Spleen (tissue), 7 donors: Measurements from ENCODE around the gene CLDN11.

ENCODE experiments used
- CTCF ChIP-seq, 11 experiments: fragments of 200-600 bp in 7 of 11; fragments of 450-650 bp in 4 of 11; sonication (generic) in 4 of 11; IDR thresholded peaks in 8 of 11; conservative IDR thresholded peaks in 3 of 11; 1 replicate in 7 of 11; 2 replicates in 4 of 11; pipeline versions ENCODE4 v1.4.0 to v1.8.0; 2016 to 2021; ENCODE audit warnings: antibody characterized with exemption in 11 of 11, inconsistent platforms in 4 of 11, mild to moderate bottlenecking in 1 of 11
- POLR2A ChIP-seq, 3 donors: fragments of 450-650 bp; IDR thresholded peaks; one replicate each; pipeline ENCODE4 v1.5.1; 2017; ENCODE audit warnings: antibody characterized with exemption in 3 of 3, mild to moderate bottlenecking in 1 of 3
- POLR2AphosphoS5 ChIP-seq, 3 donors: sonication (generic); formaldehyde crosslinking; IDR thresholded peaks; one replicate each; pipeline ENCODE4 v1.5.1; 2017; ENCODE audit warnings: antibody characterized with exemption in 3 of 3
- donor health status: DM: no; HTN: no; CAD: no; lungs with moderate emphysema.
- donor health status: DM: no; HTN: no; CAD: no.
- donor health status: DM: no; HTN: no; CAD: no.

- peak in 7 of 11 experiments; percentile 18 to 50 (median 45) for TF ChIP-seq CTCF (IDR thresholded peaks at IDR 0.05 in 8 of 11, conservative IDR thresholded peaks at IDR 0.05 in 3 of 11)
- no peak for TF ChIP-seq POLR2A (IDR thresholded peaks at IDR 0.05)
- no peak for TF ChIP-seq POLR2AphosphoS5 (IDR thresholded peaks at IDR 0.05)
These were observed 8.1 kb upstream of the CLDN11 start for GRCh38 chr3:170410428-170411029.
